Stromal cell of bone marrow (primary cell): ENCODE data around the gene FGF14.

Experiments
- DNase-seq: peaks from one replicate; pipeline ENCODE4 v3.0.0-alpha.2; 2012; ENCODE audit warnings: low read depth

The FGF14 gene

DNA sequence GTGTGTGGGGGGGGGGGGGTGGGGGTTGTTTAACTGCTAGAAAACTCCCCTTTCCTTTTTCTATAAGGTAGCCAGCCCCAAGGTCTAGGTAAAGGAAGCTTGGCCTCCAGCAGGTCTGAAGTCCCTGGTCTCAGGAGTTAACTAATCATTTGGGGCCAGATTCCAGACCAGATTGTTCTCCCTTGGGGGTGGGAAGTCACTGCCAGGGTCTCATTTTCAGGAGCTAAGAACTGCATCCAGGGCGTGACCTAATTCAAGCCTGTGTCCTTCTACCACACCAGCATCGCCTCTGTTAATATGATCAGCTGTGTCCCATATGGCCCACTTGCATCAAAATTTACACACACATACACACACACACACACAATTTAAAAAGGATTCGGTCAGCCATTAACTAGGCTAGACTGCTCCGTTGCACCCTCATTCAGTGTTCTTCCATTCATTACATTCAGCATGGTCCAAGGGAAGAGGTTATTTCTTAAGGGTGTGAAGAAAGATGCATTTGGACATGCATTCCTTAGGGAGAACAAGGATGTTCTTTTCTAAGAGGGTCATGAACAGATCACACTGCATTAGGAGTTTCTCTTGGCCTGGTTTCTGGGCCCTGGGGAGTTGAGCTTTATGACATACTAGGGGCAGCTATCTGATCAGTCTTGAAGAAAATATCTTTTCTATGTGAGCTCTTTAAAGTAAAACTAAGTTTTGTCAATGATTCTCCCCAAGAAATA lies 91.0 kb downstream of the FGF14 start:
- no peak for DNase-seq

DNA sequence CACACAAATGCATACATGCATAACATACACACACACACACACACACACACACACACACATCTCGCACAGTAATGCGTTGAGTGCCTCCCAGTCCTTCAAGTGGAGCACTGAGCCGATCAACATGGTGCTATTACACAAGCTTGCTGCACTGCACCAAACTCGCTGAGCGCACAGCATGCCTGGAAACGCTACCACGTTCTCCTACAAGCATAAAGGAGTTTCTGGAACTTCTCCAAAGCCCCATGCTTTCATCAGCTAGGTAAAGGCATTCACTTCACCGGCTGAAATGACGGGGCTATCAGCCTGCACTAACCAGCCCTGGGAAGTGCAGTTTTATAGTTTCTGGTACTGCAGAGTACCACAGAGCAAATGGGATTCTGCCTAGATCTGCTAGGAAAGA lies 92.7 kb downstream of the FGF14 start:
- DNase-seq = no peak

DNA sequence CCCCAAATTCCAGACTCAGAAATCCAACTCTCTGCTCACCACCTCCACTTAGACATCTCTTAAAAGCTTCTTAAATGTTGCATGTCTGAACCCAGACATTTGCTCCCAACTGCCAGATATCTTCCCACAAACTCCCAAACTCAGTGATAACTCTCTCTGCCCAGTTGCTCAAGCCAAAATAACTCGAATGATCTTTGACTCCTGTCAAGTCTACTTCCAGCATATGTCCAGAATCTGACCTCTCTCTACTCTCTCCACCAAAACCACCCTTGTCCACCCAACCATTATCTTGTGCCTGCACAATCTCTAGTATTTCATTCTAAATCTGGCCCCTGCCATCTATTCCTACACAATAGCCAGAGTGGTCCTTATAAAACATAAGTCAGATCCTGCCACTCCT lies 99.3 kb downstream of the FGF14 start:
- no peak for DNase-seq

DNA sequence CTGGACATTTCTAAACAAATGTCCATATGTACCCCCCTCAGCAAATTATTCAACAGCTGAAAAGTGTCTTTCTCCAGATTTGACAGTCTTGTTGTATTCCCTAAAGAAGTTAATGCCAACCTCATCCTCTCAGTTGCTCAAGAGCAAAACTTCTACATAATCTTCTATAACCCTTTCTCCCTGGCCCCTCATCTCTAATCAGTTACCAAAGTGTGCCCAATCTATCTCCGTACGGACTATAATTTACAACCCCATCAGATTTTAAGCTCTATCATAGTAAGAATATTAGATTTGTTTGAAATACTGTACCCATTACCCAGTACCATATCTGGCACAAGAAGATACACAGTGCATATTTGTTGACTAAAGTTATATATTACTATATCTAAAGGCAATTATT lies 101.5 kb downstream of the FGF14 start:
- no peak for DNase-seq

DNA sequence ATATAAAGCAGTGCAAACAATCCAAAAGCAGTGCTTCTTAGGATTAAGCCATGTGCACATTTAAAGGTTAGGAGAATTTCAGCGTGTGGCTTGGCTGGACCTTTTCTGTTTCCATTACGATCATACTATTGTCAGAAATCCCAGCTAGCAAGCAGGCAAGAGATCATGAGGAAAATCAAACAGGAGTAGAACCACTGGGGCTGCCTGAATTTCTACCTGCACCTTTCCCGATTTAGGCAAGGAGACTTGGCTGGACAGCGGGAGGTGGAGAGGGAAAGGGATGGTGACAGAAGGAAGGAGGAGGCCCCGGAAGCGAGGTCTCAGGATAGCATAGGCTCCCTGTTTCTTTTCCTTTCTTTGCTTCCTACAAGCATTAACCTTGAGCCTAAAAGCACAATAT lies 102.5 kb downstream of the FGF14 start:
- DNase-seq = no peak

DNA sequence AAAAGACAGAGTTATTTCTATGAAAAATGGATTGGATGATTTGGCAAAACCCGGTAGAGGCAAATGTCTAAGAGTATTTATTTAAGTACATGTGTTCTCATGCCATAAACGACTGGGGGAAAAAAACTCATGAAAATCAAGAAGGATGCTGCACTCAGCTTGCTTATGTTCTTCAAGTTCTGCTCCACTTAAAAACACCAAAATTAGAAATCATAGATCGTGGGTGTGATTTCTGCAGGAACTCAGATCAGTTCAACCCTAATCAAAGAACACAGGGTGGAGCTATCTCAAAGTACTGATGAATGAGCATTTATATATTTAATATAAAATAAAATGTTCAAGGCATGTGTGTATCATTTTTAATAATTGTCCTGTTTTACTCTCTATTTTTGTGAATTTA lies 103.8 kb downstream of the FGF14 start:
- DNase-seq = no peak

DNA sequence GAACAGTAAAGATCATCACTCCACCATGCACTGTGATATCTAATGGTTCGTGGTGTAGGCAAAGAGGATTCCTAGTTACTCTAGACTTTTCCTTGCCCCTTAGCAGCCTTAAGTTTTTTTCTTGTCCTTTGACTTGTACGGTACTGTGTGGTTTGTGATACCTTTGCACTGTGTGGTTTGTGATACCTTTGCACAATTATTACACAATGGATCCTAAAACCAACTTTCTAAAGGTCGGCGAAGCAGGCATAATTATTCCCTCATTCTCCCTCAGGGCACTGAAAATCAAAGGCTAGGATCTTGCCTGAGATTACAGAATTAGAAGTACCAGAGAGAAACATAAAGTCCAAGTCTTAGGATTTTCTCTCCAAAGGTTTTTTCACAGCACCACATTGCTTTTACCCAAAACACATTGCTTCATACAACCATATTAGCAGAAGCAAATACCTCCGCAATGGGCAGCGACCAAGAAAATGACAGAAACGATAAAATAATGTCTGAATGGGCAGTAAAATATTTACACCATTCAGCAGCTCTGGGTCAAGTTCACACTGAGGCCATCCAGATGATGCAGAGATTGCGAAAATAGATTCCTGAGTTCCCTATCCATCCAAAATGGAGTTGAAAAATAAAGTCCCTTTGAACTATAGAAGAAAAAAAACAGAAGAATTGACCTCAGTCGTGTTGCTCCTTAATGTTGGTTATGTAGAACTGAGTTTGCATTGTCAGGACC lies 106.4 kb downstream of the FGF14 start:
- DNase-seq = no peak

DNA sequence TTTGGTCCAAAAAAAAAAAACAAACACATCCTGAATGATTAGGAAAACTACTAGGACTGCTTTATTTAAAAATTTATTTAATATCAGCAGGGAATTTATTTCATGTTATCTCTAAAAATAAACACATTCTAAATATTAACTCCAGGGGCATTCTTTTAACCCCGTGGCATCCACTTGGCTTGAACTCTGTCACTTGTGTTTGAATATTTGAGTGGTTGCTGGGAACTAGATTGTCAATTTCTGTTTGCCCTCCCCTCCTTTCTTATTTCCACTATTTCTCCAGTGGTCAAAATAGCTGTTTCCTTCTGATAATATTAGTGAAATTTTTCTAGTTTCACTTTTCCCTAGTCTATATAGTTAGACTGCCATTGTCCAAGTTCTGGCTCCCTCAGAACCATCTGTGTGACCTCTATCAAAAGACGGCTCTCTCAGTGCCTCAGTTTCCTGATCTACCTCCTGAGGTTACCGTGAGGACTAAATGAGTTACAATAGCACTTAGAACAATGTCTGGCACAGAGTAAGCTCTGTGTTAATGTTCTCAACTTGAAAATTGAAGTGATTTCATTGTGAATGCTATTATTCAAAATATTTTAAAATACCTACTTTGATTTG lies 107.3 kb downstream of the FGF14 start:
- no peak for DNase-seq

DNA sequence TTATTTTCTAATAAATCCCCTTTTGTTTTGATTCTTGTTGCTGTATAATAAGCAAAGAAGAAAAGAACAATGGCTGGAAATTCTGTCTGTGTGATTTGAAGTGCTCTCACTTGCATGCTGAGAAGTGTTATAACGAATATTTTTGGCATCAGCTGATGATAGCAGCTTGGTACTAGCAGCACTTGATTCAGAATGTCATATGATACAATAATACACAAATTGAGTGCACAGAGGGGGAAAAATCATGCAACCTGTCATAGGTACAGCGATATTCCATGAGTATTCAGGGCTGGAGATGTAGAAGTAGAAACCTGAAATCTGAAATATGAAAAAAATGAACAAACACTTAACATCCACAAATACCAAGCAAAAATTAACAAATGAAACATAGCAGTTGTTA lies 108.1 kb downstream of the FGF14 start:
- DNase-seq = no peak

DNA sequence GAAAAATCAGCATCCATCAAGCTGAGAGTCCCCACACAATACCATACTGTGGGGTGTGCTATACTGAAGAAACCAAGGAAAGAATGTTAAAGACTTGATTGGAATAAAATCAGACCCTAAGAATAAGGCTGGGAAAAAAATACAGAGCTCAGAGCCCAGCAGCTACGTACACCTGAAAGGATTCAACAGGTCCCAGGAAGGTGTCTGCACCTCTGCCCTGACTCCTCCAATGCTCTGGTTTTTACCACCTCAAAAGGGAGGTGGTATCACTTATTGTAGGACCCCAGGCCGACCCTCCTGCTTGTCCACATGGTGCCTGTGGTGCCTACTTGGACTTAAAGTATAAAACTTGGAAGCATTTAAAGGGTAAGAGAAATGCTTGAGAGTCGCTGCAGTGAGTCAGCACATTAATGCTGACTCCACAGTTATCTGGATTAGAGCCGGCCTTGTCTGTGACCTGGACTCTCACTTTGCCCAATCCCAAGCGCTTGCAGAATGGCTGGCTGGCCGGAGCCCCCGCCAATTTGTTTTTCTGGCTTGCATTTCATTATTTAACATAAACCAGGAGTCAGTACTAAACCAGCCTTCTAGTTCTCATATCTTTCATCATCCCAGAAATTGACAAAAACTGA lies 110.1 kb downstream of the FGF14 start:
- no peak for DNase-seq

DNA sequence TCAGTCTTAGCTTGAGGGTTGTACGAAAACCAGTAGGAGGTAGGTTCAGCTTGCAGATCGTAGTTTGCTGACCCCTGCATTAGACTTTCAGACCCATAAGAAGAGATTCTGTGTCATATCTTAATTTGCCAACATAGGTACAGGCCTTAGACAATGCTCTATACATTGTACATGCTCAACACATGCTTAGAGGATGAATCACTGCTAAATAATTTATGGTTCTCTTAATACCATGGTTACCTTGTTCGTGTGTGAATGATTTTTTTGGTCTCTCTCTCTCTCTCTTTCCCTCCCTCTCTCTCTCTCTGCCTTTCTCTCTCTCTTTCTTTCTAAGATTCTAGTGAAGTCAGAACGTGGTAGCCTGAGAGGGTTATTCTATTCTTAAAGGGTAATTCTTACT lies 112.2 kb downstream of the FGF14 start:
- DNase-seq = no peak

DNA sequence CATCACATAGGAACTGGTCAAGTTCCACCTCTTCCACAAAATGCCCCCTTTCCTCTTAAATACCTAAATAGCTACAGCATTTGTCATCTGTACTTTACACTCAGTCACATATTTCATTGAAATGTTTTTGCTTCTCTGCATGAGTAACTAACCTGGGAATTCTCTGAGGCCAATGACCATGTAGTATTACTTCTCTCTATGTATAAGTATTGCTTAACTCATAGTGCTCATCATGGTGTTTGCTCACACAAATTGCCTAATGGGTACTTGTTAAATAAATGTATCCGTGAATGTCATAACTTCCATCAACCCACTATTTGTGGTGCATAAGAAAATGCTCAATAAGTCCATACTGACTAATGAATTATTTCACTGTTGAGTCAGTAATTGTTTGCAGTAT lies 115.5 kb downstream of the FGF14 start:
- DNase-seq = peak; percentile 63

DNA sequence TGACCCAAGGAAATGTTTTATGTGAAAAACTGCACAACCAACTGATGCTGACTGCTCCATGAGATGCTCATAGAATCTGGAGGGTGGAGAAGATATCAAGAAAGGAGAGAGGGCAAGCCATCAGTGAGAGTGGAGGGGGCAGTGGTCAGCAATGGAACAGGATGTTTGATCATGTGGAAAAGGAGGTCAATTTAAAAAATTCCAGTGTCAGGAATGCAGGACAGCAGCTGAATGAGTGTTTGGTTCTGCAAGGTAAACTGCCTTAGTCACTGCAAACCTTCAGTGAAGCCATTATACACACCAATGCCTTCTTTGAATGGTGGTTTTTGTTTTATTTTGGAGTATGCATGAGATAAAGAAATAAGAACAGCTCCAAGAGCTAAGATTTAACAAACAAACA lies 121.5 kb downstream of the FGF14 start:
- no peak for DNase-seq

DNA sequence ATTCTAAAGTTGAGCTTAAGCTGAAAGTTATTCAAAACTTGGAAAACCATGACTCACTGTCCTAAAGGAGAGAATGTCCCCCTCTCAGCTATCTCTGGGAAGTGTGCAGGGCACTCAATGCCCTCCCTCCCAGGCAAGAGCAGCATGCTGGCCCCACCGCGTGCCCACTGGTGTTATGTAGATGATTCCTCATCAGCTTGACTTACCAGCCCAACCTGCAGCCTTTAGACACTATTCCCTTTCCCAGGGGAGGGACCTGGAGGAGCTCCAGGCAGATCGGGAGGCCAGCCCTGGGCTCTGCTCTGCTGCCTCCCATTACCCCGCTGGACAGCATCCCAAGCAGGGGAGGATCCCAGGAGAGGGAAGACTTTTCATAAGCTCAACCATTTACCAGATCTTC lies 124.6 kb downstream of the FGF14 start:
- no peak for DNase-seq

DNA sequence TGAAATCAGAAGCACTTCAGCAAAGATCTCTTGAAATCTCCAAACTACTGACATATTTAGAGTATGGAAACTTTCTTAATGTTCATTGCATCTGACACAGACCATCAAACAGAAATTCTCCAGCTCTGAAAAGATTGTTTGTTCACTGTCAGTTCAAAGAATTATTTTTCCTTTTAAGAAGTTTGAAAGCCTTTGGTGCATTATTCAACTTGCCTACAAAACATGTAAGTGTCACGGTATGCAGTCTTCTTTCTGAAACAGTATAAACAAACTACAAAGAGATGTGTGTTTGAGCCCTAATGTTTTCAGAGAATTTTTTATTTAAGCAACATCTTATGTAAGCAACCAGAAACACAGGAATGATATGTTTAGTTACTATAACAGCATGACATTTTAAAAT lies 125.4 kb downstream of the FGF14 start:
- DNase-seq = no peak

DNA sequence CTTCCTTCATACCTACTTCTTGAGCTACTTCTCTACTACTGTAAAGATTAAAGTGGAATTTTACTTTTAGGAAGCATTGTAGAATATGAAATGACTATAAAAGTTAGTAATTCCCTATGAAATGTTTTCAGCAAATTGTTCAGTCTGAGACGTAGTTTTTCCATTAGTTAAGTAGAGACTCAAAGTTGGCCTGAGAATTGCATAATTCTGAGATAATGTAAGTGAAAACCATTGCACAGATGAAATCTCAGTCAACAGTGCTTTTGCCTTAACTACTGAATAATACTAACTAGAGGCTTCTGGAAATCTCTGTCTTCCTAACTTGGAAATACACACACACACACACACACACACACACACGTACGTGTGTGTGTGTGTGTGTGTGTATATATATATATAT lies 125.9 kb downstream of the FGF14 start:
- no peak for DNase-seq

DNA sequence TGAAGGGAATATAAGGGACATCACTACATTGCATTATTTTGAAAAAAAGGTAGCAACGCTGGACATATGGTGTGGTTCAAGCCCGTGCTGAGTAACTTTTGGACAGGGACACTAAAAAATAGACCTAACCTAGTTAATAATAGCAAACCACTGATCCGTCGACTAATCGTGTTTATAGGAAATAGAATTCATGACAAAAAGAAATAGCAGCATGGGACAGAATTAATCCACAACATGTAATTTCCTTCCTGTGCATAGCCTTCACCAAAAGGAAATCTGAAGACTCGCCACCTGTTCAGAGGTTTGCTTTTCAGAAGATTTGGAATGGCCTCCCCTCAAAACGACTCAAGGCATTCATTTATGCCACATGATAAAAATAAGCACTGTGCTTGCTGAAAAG lies 128.7 kb downstream of the FGF14 start:
- DNase-seq = no peak

DNA sequence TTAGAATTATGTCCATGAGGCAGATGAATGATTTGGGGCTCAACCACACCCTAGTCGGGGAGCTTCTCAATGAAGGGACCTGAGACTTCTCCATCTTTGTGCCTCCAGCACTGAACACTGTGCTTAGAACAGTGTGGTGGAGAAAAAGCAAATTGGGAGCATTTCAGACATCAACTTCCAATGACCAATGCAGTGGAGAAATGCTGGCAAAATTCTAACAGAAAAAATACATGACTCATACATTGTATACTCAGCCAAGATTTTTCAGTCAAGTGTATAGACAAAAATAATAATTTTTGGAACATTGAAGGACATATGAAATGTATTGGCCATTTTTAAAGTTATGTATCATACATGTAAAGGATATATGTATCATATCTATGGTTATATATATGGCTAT lies 134.7 kb downstream of the FGF14 start:
- DNase-seq = no peak

DNA sequence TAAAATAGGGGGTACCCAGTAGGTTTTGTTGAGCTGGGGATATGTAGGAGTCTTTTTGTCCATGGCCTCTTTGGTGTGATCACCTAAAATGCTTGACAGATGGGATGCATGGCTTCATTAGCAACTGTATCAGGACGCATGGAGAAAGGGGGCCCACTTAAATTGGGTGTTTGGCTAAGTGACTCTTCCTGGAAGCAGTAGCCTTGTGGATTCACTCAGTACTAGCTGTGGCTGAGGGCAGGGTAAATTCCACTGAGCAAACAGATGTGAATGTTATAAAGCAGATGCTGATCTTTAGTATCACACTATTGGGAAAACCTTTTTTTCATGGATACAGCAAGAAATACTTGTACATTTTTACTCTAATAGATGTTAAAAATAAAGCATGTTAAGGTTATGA lies 140.0 kb downstream of the FGF14 start:
- no peak for DNase-seq

DNA sequence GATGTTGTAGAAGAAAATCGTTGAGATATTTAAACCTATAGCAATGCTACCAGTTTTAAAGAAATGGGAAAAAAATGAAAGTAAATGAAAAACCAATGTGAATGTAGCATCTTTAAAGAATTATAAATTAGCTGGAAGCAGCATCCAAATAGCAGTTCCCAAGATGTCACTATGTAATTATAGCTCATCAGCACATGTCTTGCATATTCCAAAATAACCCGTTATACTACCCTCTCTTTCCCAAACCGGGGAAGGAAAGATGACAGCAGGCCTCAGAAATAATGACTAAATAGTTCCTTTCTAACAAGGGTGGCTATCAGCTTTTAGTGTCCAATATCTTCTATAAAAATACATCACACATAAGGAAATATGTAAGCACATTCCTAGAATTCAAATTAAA lies 140.5 kb downstream of the FGF14 start:
- DNase-seq = no peak

DNA sequence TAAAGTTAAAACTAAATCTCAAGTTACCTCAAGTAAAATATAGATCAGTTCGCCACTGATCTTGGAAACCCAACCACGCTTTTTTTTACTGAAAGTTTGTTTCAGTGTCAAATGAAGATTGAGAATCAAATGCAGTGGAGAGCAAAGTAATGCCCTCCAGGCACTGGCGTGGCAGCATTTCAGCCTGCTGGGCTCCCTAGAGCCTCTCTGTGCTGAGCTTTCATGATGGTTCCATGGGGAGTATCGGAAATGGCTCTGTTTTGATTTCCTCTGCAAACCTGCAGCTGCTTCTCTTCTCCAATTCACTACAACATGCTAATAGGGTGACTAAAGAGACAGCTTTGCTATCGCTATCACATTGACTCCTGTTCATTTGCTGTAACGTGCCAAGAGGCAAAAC lies 141.6 kb downstream of the FGF14 start:
- no peak for DNase-seq

DNA sequence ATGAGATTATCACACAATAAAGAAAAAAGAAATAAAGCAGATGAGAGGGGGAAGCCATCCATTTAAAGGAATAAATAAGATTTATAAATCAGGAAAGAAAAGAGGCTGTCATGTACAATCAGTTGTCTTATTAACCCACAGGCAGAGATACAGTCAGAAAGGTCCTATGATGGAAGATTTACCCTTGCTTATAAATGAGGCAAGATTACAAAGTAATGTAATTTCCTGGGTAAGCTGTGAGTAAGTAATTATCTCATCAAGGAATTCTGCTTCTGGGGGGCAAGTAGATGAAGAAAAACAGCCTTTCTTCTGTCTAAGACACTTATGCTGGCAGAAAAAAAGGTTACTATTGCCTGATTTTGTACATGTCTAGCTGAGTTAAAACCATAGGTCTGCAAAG lies 146.4 kb downstream of the FGF14 start:
- no peak for DNase-seq

DNA sequence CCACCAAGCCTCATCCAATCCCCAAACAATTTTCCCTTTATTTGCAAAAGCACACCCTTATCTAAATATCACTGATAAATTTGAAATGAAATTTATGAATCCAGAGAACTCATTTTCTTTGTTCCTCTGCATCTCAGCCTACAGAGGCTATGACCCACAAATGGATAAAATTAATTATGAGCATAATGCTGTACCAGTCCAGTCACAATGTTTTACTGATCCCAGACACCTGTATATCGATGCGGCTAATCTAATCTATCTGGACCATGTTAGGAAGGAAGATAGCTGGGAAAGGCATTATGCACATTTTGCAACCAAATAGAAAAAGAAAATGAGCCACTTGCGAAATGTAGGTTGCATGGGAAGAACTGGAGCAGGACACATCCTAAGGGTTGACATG lies 150.0 kb downstream of the FGF14 start:
- DNase-seq = no peak
